NCI-H1092 treated with DMSO at 0.1 percent for 48 hours (cell line): ENCODE results near the gene JAZF1.
"Not testable (repeated sequence)": the region's sequence is repeated elsewhere in the genome, so short reads cannot be mapped to it uniquely, and the experiment has no call there.

Experiments used
- DNase-seq: peaks from one replicate; lab custom pipeline; 2025; lab: John Stamatoyannopoulos, UW

JAZF1 gene

DNA sequence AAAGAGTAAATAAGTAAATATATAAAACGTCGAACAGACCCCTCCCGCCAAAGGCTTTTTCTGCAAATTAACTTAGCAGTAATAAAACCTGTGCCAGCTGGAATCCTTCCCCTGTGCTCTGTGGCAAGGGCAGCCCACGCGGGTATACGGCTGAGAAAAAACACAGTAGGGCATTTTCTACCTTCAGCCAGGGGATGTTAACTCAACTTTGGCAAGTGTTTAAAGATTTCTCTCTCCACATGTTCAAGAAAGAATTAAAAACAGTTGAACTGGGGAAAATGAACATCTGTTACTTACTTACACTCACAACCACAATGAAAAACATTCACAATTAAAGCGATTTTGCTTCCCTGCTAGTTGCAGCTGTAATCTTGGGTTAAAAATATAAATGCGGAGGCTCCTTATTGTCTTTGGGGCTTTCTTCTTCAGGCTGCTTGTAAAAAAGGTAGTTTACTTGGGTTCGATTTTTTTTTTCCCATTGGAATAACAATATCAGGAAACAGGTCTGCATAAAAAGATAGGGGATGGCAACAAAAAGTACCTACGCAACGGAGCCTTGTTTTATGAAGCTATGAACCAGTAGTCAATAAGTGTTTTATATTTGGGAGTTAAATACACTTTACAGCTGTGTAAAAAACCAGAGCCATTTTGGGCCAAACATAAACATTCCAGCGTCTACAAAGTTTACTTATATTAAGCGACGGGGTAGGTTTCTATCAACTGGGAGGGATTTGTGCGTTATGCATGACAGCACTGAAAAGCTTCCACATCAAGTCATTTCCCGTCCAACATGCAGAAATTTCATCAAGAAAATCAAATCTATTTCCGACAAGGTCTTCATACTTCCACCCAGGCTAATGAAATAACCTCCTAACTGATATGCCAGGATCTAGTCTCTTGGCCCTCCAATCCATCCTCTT is 308.0 kb downstream of the JAZF1 start:
- DNase-seq, result no peak

DNA sequence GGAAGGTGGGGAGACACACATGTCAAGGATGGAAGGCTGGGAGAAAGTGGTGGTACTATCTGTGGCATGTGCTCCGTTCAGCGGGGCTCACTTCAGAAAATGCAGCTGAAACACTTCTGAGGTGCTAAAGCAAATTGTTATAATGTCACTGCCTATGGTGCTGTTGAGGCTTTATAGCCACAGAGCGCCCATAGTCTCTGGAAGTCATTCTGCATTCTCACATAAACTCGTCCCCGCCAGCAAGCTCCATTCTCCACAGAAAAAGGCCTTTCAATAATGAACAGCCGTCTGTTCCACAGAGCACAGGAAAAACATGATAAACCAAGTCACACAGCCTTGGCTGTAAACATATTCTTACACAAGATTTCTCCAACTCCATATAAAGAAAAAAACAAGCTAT is 308.7 kb downstream of the JAZF1 start:
- no peak for DNase-seq

DNA sequence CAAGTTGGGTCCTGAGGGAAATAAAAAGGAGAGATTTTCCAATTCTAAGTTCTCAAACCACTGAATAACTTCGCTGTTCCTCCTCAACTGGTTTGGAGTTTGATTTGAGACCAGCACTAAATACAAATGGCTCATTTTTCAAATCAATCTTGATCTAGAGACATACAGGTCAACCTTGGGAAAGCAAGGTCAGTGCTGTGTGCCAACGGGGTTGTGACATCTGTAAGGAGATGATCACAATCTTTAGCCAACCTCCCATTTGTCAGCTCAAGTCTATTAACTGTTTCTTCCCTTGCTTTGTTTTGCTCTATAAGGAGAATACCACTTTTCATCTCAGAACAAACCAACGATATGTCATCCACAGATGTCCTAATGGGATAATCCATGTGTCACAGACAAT is 309.5 kb downstream of the JAZF1 start:
- no peak for DNase-seq

DNA sequence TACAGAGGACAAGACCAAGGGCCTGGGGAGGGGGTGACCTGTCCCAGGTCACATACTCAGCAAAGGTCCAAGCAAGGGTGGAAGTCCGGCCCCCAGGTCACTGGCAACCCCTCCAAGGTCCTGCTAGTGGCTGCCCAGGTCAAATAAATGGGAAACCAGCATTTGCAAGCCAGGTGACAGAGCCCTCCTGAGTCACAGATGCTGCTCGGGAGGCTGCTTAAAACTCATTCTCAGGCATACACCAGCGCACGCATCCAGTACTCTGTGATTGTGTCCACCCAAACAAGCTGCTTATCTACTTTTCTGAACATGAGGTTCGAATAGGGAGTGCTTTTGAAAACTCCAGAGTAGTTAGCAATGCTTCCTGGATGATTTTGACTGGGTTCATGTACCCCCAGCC is 310.0 kb downstream of the JAZF1 start:
- no peak for DNase-seq

DNA sequence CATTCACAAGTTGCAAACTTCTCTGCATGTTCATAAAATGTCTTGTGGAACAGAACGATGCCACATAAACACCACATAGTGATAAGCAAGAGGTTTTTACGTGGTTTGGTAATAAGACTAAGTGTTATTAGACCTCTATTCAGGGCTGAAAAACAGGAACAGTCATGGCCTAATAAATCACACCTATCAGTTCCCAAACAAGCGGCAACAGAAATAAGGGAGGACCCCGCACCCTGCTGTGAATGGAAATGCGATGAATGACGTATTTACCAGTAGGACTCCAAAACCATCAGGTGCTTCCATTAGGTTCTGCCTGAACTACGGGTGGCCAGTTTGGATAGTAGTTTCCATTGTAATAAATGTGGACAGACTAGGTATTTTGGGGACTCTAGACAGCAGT is 311.5 kb downstream of the JAZF1 start:
- DNase-seq, result no peak

DNA sequence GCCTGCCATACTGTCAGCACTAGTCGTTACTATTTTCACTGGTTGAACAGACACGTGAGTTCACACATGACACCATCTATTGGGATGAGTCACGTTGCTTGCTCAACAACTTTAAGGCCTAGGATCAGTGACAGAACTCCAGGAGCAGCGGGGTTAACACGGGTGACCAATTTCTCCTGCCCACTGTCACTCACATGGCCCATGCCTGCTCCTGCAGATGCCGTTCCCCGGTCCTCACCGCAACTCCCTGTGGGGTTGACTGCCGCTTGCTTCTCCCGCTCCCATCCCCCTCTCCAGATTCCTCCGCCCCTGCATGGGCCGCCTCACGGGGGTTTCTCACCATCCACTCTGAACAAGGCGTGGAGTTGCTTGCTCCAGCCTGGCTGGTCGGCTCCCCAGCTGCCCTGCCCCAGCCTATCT is 312.5 kb downstream of the JAZF1 start:
- DNase-seq, result no peak

DNA sequence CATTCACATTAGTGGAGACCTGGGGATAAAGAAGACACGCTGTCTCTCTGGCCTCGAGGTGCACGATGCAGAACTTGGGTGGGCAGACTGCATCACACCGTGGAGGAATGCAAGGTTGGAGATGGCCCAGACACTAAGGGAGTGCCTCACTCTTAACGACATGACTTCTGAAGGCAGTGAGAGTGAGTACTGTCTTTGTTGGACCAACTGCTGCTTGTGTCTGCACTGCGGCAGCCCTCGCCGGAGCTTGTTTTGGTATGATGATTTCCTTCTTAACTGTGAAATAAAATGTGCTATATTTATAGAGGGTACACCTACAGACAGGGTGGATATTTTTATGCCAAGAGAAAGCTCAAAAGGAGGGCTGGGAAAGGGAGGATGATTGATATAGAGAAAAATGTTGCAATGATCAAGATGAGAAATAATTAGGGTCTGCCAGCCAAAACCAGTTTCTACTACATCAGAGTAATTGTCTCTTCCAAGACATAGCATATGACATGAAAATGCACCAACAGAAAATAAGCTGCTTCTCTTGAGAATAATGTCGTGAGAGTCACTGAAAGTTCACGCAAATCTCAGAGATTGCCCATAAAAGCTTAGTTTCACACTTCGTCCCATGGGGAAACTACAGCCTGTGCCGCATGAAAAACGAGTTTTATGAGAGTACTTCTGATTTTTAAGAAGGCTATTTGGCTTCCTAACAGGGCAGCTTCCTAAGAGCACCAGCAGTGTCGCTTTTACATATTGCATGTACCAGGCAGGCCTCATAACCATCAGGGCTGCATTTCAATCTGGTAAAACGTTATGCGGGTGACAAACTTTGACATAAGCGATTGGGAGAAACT is 313.5 kb downstream of the JAZF1 start:
- DNase-seq, result no peak

DNA sequence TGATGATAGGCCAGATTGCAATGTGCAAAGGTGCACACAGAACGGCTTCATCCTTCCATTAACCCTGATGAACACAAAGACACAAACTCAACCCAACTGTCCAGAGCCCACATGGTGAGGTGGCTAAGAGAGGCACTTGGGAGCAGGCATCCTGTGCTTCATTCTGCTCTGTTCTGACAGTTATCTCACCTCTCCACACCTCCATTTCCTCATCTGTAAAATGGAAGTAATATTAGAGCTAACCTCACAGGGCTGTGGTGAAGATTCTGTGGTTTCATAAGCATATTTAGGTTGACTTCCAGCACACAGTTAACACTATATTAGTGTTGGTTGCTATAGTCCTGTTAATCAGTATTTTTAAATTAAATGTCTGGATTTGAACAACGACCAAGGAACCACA is 314.3 kb downstream of the JAZF1 start:
- no peak for DNase-seq

DNA sequence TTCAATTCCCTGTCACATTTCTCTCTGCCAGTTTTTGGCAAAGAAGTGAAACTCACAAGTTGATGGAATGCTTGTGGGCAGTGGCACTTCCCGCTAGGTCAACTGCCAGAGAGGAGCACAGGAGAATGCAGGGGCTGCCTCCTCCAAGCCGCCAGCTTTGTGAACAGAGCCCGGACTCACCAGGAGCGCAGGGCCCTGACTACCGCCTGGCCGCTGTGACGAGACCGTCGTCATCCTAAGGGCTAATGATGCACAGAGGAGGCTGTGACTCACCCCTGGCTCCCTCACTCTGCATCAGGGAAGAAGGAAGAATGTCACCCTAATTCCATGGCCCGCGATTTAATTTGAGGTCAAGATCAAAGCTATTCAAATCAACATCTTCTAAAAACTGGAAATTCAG is 316.7 kb downstream of the JAZF1 start:
- no peak for DNase-seq

DNA sequence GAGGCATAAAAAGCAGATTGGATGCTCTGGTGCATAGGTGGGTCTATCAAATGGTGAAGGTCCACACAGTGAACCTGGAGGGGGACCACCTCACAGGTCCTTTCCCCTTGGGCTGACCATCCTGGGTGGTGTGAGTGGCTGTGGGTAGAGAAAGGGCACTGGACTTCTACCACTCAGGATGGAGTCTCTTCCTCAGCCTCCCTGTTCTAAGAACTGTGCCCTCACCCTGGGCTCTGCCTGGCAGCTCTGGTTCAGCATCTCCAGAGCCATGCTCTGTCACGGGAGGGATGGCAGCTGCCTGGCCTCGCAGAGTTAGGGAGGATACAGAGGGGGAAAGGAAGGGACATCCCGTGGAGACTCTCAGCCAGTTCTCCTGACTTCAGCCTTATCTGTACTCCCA is 318.8 kb downstream of the JAZF1 start:
- no peak for DNase-seq

DNA sequence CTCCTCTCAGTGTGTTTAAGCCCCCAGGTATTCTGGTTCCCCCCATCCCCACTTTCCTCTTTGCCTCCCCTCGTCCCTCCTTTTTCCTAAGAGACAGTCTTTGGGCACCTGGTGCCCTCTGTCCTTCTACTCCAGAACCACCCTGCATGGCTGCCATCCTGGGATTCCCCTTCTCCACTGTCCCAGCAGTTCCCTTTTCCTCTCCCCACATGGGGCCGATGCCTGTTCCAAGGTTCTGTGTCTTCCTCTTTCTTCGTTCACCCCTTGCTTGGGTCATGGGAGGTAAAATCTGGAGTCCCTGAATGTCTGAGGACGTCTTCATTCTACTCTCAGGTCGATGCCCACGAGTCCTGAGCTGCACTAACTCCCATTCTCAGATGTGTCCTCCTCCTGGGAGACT is 319.8 kb downstream of the JAZF1 start:
- DNase-seq, result no peak

DNA sequence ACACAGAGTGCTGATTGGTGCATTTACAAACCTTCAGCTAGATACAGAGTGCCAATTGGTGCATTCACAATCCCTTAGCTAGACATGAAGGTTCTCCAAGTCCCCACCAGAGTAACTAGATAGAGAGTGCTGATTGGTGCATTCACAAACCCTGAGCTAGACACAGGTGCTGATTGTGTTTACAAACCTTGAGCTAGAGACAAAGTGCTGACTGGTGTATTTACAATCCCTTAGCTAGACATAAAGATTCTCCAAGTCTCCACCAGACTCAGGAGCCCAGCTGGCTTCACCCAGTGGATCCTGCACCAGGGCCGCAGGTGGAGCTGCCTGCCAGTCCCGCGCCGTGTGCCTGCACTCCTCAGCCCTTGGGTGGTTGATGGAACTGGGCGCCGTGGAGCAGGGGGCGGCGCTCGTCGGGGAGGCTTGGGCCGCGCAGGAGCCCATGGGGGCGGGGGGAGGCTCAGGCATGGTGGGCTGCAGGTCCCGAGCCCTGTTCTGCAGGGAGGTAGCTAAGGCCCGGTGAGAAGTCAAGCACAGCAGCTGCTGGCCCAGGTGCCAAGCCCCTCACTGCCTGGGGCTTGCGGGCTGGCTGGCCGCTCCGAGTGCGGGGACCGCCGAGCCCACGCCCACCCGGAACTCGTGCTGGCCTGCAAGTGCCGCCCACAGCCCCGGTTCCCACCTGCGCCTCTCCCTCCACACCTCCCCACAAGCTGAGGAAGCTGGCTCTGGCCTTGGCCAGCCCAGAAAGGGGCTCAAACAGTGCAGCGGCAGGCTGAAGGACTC is 323.7 kb downstream of the JAZF1 start:
- not testable (repeated sequence) for DNase-seq

DNA sequence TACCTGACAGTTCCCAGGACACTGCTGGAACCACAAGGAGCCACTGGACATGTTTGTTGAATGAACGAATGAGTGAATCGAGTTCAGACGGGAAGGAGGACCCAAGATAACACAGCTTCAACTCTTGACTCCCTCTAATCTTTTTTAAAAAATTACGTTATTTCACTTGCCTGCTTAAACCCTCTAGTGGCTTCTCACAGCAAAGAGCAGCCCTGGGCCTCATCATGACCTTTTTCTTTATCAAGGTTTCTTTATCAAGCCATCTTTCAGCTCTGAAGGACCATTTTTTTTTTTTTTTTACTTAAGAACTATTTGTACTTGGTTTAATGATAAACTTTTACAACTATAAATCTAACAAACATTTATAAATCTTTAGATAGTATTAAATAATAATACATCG is 330.1 kb downstream of the JAZF1 start:
- DNase-seq, result no peak

DNA sequence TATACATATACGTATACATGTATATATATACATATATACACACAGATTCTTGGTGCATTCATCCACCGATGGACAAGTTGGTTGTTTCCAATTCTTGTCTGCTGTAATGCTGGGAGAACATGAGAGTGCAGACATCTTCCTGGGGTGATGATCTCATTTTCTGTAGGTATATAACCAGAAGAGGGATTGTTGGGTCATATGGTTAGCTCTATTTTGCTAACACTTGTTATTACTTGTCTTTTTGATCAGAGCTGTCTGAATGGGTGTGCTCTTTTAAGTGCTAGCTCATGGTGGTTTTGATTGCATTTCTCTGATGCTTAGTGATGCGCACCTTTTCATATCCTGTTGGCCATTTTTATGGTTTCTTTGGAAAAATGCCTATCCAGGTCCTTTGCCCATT is 334.2 kb downstream of the JAZF1 start:
- no peak for DNase-seq

DNA sequence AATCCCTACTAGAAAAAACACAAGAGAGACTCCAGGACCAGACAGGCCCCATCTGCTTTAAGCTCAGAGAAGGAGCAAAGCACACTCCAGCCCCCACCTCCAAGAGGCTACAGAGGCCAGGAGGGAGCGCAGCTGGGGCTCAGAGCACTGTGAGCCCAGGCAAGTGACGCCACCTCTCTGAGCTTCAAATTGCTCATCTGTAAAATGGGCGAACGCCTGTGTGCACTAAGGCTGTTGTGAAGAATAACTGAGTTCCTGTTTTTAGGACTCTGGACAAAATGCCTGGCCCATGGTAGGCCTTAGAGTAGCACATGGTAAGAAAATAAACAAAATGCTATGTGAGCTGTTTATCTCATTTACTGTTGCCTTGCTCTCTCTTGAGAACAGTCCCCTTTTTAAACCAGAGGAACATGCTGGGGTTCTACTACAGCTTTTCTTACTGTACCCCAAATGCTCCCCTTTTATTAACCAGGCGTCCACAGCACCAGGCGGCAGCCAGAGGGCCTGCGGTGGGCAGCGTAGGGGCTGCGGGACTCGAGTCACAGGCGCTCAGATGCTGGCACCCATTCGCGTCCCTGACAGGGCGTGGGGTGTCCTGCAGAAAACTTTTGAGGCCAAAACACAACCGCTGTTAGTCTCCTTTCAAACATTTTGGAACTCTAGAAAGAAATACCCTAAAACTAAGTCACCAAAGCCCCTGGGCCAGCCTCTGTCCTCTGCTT is 336.9 kb downstream of the JAZF1 start:
- DNase-seq, result no peak

DNA sequence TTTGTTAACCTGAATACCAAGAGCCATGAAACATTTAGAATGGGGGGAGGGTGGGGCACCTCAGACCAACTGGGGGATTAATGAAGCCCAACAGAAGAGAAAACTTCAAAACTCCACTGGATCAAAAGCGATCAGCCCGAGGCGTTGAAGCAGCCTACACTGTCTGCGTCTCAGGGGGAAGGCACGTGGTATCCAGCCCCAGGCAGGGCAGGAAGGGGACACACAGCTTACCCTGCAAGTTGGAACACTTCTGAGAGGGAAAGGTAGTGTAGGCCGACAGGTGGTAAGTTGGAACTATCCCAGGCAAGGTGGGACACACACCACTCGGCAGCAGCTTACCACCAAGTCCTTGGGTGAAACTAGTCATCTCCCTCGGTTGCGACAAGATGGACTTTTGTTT is 337.7 kb downstream of the JAZF1 start:
- no peak for DNase-seq

DNA sequence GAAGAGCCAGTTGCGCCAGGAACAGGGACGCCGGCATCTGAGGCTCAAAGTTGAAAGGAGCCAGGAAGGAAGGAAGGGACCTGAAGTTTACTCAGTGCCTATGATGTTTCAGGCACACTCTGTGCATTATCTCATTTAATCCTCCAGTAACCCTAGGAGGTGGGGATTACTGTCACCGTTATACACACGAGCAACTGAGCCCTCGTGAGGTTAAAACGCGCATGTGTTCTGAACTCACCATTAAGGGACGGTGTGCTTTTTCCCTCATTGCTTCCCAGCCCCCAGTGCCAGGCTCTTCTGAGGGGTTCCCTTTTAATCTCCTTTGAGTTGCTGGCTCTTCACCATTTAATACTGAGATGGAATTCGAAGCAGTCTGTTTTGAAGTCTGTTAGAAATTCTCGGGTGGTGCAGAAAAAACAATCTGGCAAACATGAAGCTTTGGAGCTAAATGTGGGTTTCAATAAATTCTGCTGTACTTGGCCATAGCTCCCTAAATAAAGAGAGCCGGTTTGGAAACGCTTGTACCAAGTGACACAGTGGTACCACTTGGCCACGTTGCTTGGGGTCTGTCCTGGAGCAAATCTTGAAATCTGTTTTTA is 338.4 kb downstream of the JAZF1 start:
- DNase-seq, result no peak

DNA sequence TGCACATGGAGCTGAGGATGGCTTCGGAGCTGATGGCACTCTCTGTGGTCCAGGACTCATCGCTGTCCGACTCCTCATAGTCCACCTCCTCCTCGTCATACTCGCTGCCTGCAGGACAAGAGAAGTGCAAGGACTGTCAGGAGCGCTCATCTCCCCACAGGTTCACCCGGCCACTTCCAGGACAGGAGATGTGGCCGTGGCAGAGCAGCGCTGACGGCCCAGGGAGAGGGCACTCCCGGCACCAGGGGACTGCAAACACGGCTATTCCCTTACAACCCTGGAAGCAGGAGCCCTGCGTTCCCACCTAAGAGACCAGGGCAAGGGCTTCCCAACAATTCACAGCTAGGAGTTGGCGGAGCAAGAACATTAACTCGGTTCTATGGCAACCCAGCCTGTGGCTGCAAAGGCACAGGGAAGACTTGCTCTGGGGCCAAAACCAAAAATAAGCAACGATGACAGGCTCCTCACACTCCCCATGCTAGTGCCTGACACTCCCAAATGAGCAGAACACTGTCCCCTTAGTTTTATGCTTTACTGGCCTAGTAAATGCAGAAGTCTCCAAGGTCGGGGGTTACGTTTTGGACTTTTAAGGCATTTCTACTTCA is 339.7 kb downstream of the JAZF1 start:
- no peak for DNase-seq

DNA sequence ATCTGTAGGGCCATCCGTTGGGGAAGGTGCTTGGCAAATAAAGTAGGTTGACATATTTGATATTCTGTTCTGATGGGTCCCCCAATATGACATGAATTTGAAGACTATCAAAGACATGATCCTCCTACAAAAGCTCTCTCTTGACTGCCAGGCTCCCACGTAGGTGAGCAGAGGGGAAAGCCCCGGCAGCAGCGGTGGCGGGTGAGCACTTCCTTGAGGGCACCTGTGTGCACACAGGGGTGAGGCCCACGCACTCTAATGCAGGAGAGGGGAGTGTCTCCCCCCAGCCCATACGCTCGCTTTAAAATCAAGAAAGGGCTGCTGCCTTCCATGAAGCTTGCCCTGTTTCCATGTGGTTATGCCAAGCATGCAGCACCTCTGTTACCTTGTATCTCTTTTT is 340.3 kb downstream of the JAZF1 start:
- no peak for DNase-seq

DNA sequence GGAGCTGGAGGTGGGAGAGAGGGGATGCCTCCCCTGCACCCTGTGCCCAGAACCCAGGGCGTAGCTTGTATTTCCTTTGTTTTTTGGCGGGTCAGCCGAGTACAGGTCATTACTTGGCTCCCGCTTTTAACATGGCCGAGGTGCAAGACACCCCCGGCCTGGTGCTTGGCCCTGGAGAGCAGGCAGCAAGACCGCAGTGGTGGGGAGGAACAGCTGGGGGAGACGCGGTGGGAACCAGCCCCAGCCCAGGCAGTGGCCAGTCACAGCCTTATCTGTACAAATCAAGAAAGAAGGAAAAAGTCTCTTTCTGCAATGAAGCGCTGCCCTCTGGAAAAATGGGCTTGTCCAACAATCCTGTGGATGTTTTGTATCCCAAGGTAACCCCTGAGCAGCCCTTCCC is 341.5 kb downstream of the JAZF1 start:
- DNase-seq, result no peak

DNA sequence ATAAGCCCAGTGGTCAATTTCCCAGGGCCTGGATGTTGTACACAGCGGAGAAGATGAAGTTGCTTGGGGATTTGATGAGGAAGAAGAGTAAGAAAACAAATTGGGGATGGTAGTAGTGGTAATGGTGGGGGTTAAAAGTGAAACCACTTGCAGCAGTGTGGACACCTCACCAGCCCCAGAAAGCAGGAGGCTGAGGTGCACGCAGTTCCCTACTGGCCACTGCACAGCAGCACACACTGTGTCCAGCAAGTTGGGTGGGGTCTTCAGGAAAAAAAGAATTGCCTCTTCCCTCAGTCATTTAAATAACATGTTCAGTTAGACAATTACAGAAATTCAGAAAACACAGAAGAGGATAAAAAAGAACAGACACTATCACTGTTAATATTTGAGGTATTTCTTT is 344.1 kb downstream of the JAZF1 start:
- no peak for DNase-seq
